Fibroblast of skin of scalp (primary cell): Measurements from ENCODE around the gene FLNB.
"Not testable (repeated sequence)": the region's sequence is repeated elsewhere in the genome, so short reads cannot be mapped to it uniquely, and the experiment has no call there.

Source experiments
- DNase-seq: peaks from one replicate; pipeline ENCODE4 v3.0.0-alpha.2; 2013

Gene FLNB

DNA sequence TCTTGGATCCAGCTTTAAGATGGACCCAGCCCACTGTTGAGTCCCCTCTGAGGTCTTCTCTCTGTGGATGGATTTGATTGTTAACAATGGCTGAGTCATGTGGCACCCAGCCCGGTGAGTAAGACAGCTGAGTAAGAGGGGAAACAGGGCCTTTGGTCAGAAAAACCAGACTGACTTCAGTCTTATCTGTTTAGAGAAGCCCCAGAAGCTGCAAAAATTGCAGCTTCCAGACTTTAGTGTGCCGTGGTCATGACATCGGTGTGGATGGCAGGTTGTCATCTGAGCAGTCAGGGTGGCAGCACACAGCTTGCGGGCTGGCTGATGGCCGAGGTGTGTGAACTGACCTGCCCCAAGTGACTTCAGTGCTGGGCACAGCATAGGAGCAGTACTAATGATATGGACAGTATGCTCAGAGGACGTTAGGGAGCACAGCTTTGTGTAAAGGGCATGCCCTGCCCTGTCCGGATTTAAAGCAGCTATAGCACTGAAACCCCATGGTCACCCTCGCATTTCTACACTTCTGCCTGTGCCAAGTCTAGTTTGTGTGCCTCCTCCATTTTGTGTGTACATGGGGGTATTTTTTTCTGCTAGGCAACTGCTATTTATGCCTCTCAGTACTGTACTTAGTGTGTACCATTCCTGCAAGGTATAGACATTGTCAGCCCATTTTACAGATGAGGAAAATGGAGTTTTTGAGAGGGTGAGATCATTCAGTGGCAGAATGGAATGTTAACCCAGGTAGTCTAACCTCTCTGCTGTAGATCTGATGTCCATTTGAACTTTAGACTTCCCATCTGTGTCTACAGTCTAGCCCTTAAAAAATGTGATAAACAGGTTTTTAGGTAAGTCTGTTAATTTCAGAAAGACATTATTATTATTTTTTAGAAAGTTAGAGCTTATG, 44.4 kb downstream of the FLNB start:
- DNase-seq, result peak; percentile 96

DNA sequence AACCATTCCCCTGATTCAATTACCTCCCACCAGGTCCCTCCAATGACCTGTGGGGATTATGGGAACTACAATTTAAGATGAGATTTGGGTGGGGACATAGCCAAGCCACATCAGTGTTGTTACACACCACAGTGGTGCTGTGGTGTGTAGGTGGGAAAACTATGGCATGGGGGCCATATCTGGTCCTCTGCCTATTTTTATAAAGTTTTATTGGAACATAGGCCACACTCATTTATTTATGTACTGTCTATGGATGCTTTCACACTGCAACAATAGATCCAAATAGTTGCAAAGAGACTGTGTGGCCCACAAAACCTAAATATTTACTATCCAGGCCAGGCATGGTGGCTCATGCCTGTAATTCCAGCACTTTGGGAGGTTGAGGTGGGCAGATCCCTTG, 46.4 kb downstream of the FLNB start:
- DNase-seq, result no peak

DNA sequence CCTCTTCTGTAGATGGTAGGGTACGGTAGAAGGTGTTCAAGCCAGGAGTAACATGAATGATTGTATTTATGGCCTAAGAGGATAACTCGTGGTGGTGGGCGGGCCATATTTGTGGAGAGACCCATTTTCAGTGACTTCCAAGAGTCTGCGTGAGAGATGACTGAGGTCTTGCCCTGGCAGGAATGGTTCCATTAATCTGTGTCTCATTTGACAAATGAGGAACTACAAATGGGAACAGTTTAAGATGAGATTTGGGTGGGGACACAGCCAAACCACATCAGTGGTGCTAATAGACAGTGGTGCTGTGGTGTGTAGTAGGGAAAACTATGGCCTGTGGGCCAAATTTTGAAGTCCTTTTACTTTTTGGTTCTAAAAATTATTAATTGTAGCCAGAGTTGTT, 47.1 kb downstream of the FLNB start:
- no peak for DNase-seq

DNA sequence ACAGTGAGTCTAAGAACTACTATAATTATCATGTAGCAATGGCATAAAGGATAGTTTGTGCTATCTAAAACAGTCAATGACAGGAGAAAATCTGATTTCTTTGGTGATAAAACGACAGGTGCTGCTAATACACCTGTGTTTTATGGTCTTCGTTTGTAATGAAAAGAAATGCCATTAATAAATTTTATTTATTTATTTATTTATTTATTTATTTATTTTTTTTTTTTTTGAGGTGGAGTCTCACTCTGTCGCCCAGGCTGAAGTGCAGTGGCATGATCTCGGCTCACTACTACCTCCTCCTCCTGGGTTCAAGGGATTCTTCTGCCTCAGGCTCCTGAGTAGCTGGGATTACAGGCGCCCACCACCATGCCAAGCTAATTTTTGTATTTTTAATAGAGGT, 47.7 kb downstream of the FLNB start:
- DNase-seq, result not testable (repeated sequence)

DNA sequence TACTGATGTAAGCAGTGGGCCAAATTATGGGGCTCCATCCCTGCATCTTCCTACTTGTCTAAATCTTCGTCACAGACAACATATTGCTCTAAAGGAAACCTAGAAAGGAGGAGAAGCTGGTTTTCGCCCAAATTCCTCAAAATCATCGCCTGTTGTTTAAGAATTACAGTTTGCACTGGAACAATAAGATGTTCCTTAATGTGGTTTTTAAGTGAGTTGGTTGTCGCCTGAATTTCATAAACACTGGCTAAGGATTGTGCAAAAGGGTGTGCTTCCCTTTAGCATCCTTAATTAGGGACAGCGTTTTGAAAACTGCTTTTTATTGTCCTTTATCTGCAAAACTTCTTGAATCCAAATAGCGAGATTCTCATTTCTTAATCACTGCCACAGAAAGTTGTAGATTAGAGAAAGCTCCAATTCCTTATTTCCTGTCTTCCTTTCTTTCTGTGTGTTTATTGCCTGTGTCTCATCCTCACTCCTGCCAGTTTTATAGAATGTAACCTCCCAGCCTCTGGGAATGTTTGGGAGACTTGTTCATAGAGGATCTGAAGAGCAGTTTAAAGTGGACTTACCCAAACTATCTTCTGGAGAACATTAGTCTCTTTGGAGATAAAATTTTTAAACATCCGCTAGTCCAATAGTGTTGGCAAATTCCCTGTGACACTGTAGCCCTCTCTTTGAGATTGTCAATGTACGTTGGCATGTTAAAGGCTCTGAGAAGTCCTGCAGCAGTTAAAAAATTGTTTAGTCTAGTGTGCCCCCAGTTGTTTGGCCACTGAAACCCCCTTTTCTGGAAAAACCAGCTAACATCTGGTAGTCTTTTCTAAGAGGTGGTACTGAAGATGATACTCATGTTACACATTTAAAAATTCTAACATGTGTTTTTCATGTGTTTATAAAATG, 50.4 kb downstream of the FLNB start:
- DNase-seq, result peak; percentile 87

DNA sequence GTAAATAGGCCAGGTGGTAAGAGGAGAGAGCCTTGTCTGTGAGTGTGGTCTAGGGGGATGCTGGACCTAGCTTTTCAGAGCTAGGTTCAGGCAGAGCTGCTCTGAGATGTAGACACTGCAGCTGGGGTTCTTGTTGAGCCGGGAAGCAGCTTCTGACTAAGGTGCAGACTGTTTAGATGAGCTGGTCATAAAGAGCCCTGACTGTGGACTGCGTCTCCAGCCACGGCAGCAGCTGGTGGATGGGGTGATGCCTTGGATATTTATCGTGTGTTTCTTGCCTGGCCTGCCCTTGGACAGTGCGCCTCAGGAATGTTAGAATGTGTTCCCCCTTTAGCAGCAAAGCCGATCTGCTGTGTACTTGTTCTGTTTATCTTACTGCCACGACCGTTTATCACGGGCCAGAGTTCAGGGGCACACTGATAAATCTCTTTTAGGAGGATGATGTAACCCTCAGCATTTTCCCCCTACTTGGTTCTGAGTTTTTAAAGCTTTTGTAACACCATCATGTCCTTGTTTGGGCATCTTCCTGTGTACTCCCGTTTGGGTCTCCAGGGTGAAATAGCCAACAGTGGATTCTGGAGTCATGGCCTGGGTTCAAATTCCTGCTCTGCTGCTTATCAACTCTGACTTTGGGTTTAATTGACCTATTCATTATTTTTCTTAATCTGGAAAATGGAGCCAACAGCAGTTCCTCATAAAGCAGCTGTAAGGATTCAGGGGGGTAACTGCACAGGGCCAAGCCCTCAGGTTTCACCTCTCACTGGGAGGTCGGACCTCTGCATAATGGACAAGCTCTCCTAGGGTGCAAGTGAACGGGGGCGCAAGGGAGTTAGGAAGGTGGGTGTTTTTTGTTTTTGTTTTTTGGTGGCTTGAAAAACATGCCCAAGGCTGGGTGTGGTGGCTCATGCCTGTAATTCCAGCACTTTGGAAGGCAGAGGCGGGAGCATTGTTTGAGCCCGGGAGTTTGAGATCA, 51.4 kb downstream of the FLNB start:
- peak; percentile 74 for DNase-seq

DNA sequence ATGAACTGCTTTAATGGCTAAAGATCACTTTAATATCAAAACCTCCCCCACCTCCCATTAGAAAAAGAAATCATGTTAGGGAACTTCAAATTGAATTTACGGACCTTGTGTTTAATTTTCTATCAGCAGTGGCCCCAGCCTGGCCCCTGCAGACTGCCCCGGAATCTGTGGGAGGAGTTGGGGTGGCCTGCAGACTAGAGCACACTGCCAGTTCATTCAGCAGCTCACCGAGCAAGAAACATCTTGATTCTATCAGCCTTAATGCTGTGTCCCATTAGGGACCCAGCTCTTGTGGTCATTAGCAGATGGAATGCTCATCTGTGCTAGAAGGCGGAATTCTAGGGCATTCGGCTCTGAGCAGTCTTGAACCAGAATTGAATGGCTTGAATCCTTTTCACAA, 54.2 kb downstream of the FLNB start:
- peak; percentile 86 for DNase-seq

DNA sequence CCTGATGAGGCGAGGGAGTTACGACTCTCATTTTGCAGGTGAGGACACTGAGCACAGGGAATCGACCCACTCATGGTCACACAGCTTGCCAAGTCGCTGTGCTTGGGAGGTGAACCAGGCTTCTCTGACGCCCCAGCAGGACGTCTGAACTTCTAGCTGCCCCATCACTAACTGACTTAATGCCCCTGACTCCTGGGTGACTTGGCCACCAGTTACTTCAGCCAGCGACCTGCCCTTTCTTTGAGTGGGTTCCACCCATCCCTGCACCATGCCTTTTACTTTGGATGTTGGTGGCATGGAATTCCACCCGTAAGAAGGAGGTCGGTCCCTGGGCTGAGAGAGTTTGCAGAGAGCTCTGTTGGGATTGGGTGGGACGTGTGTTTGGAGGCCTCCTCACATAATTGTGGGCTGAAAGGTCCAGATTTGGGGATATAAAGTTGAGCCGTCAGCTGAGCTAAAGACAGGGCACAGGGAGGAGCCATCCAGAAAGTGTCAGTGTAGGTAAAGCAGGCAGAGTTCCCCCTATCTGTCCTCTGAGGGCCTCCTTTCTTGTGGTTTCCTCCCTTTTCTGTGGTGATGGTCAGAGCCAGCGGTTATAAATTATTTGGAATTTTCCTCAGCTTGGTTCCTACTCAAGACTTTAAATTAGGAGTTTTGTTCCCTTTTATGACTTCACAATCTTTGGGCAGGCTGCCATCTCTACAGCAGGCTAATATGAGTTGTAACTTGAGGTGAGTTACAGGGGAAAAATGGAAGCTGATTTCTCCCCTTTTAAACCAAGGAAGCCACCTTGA, 55.0 kb downstream of the FLNB start:
- DNase-seq, result peak; percentile 84

DNA sequence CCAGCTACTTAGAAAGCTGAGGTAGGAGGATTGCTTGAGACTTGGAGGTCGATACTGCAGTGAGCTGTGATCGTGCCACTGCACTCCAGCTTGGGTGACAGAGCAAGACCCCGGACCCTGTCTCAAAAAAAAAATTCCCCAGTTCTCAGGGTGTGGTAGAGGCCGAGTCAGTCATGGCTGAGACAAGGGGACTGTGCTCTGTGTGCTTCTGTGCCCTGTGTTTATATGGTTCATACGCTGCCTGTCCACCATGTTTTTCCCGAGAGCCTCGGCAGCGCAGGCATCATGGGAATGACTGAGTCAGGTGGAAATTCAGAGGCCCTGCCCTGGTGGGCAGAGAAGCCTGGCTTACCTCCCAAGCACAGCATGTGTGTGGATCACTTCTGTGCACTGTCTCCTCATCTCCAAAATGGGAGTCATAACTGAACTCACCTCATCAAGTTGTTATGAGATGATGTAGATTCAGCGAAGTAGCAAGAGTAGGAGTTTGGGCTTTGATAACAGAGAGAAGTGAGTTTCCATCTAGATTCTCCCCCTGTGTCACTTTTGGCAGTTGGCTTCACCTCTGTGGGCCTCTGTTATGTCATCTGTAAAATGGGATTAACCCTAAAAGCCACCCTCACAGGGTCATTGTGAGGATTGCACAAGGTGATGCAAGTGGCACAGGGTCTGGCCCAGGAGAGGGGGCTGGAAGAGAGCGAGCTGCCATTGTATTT, 56.9 kb downstream of the FLNB start:
- no peak for DNase-seq

DNA sequence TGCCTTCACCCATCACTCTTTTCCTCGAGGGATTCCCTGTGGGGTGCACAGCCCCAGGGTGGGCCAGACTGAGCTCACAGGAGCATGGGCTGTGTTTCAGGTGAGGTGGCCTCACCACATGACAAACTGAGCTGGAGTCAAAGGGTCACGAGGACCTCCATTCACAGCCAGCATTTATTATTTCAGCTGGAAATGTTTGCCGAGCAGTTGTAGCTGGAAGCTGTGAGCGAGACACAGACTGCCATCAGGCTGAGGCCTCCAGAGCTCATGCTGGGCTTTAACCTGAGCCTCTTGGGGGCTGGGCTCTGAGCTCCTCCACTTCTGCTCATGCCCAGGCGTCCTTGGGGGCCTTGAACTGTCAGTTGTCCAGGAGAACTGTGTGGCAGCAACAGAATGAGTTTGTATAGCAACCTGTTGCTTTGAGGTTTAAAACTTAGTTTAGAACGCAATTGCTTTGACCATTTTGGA, 57.5 kb downstream of the FLNB start:
- DNase-seq, result peak; percentile 56

DNA sequence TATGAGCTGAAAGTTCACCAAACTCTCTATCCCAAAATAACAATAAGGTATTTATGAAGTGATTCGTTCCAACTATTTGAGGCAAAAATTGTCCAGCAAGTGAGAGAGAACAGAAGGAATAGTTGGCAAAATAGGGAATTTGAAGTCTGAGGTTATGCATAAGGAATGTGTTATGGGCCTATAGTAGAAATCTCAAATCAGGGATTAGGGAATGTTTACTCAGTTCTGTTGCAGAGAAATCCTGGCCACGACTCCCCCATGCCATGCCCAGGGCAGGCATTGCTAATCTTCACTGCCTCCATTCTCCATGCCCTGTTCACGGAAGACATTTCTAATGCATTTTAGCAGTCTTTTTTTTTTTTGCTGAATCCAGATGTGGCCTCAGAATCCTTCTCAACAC, 58.6 kb downstream of the FLNB start:
- peak; percentile 92 for DNase-seq

DNA sequence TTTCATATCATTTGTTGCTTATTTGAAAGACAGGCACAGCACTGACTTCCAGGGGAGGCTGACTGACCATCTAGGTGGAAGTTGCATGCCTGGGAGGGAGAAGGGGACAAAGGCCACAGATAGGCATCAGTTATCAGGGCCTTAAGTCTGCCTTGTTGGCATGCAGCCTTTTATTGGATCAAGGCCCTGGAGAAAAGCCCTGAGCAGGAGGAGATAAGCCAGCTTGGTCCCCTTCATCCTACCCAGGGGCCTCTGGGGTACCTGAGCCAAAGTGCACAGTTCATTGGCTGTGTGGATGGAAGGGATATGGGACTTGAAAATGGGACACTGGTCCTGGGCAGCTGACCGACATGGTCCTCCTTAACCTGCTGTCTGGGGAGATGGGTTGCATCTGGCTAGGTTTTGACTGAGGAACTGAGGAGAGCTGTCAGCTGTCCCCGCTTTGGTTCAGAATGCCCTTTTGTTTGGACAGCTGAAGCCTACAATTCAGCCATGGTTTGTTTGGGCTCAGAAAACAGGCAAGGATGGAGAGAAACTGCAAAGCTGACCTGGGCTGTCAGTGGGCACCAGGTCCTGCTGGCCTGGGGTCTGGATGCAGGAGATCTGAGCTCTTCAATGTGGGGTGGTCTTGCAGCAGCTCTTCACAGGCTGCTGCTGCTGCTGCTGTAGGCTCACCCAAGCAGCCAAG, 60.0 kb downstream of the FLNB start:
- DNase-seq, result no peak

DNA sequence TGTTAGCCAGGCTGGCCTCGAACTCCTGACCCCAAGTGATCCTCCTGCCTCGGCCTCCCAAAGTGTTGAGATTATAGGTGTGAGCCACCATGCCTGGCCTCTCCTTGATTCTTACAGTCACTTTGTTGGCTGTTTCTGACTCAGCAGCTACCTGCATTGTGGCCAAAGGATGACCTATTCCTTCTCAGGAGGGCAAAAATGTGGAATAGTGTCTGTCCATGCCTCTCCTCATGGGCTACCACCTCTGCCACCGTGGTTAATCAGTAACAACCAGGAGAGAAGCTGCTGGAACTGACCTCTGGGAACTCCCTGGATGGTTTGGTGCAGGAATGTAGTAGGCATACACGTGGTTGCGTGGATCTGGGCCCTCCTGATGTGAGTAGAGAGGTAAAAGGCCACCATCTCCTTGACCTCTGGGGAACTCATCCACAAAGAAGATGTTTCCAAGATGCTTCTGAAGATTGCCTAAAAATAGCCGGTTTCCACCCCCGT, 63.3 kb downstream of the FLNB start:
- DNase-seq, result no peak

DNA sequence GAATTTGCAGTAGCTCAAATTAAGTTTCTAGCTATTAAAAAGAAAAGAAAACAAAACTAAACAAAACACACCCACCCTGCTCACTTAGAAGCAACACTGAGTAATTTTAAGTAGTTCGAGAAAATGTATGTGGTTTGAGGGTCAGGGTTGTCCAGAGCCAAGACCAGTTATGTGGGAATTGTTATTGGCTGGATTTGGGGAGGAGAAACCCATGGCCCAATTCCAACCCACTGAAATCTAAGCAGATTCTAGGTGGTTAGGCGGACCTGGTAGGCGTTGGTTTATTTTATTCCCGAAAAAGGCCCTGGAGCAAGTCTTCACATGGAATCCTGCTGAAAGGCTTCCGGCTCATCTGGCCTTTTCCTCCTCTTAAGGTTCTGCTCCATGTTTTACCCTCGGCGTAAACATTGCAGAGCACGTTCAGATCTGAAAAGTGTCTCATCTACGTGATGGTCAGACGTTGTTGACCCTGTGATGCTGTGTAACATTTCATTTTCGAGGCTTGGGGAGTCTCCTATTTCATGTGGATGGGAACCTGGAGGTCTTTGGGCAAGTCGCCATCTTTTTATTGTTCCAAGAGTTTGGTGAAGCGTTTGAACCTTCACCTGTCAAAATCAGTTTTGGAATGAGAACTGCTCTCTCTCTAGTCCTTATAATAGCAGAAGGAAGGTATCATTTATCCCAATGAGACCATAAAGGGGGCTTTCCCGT, 64.0 kb downstream of the FLNB start:
- DNase-seq, result peak; percentile 71

DNA sequence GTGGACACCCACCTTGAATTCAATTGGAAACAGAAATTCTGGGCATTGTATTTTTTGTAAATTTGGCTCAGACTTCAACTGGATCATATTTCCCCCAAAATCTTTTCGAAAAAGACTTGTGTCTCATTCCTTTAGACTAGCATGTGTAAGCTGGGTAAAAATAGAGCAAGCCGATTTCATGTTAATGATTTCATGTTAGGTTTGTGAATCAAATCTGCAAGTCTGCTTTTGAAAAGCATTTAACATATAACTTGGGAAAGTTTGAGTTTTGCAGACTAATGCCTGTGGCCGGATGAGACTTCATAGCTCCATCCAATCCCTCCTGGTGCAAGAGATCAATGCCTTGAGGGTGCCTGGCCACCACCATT, 64.5 kb downstream of the FLNB start:
- DNase-seq, result peak; percentile 27

DNA sequence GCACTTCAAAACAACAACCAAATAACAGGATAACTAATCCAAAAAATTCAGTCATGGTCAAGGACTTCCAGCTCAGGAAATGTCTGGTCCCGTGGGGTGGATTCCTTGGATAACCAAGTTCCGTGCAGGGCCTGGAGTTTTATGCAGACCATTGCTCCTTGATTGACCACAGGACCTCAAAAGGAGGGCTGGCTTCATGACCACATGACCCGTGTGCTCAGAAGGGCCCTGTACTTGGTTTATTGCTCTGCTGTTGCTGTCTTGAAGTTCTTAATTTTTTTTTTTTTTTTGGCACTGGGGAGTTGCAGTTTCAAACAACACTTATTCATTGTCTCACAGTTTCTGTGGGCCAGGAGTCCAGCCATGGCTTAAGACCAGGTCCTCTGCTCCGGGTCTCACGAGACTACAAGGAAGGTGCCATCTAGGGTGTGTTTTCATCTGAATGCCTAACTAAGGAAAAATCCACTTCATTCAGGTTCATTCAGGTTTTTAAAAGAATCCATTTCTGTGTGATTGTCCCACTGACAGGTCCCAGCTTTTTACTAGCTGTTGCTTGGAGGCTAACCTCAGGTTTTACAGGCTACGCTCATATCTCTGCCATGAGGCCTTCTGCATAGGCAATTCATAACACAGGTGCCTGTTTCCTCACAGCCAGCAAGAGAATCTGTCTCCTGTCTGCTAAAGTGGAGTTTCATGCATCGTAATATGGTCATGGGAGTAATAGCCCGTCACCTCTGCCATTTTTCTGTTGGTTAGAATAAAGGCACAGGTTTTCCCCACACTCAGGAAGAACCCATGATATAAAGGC, 65.3 kb downstream of the FLNB start:
- DNase-seq, result peak; percentile 46

DNA sequence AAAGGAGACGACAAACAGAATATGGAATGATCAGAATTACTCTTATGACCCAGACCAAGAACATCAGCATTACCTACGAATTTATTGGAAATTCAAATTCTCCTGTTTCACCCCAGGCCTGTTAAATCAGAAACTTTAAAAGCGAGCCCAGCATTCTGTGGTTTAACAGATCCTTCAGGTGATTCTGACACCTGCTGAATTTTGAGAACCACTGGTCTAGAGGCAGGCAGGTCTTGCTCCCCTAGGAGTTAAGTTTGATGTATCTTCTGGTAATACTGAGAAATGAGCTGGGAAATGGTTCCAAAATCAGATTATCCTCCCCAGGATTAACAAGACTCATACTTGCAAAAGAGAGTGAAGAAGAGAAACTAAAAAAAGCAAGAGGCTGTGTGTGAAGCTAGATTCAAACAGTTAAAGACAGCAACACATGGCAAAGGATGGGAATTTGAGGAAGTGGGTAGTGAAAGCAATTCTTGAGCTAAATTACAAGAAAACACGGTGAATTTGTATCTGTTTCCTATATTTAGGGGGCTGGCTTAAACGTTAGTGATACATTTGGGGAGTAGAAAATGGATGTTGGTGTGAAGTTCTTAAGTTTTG, 66.0 kb downstream of the FLNB start:
- no peak for DNase-seq

DNA sequence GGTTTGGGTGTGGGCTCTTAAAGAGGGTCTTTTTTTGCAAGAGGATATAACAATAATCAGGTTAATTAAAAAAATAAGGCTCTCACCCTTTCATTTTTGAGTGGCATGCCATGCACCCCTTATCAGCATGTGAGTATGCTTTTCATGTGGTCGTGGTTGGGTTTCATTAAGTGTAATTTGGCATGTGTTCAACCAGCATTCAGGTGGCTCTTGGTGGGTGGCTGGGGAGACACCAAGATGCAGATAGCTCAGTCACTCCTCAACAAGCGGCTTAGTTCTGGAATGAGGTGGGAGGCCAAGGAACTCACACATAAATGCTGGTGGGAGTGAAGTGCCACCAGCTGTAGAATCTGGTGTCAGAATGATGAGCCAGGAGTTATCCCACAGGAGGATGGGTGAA, 66.8 kb downstream of the FLNB start:
- DNase-seq, result no peak
